GM10266 (cell line): ENCODE measurements around the gene LIMS1.

Experiments
- DNase-seq: peaks from one replicate; pipeline ENCODE4 v3.0.0; 2012; ENCODE audit errors: extremely low spot score
- CTCF ChIP-seq: IDR thresholded peaks from 2 replicates; pipeline ENCODE4 v1.5.1; 2012; ENCODE audit warnings: mild to moderate bottlenecking, low read depth; ENCODE audit not compliant: control insufficient read depth, insufficient read depth; ENCODE audit errors: missing control alignments

LIMS1 gene

GRCh38 chr2:108560241-108560811, 26.1 kb downstream of the LIMS1 start:
- no peak for TF ChIP-seq CTCF
- DNase-seq = no peak

GRCh38 chr2:108560895-108561530, 26.7 kb downstream of the LIMS1 start:
- TF ChIP-seq CTCF = no peak
- no peak for DNase-seq

GRCh38 chr2:108562274-108562673, 28.0 kb downstream of the LIMS1 start:
- DNase-seq = no peak
- TF ChIP-seq CTCF = no peak

GRCh38 chr2:108564510-108564909, 30.2 kb downstream of the LIMS1 start:
- no peak for DNase-seq
- no peak for TF ChIP-seq CTCF

- TF ChIP-seq CTCF = no peak
- no peak for DNase-seq
These were observed 31.6 kb downstream of the LIMS1 start for GRCh38 chr2:108565778-108566375.

- no peak for DNase-seq
- TF ChIP-seq CTCF = no peak
These were observed 36.1 kb downstream of the LIMS1 start for GRCh38 chr2:108570416-108570815.

- DNase-seq = no peak
- TF ChIP-seq CTCF = no peak
These were observed 37.0 kb downstream of the LIMS1 start for GRCh38 chr2:108571286-108571685.
